WTC11 (cell line): Measurements from ENCODE around the gene ZKSCAN8. TPM values are rescaled to one million over a fixed set of nuclear protein-coding genes. Genes with fewer than 3 reads are reported as not detected.

Source experiments
- ATAC-seq: fragments of 200-7000 bp; cut with Tn5 transposase; 2 replicates; pipeline ENCODE4 v1.10.0; 2021; ENCODE audit warnings: mild to moderate bottlenecking, moderate library complexity
- CTCF ChIA-PET: fragments of 300-600 bp; sonication (Branson Sonifier 250); formaldehyde crosslinking; loops from one replicate; lab custom pipeline; 2021; ENCODE audit warnings: antibody characterized with exemption; lab: Charles Lee
- POLR2A ChIA-PET: fragments of 350-600 bp; sonication (Branson Sonifier 250); formaldehyde crosslinking; loops from one replicate; lab custom pipeline; 2021; ENCODE audit warnings: antibody characterized with exemption; lab: Charles Lee
- DNase-seq: peaks from one replicate; pipeline ENCODE4 v3.0.0; 2021; ENCODE audit warnings: low spot score
- H3K27ac Mint-ChIP-seq: 2 replicates; pipeline ENCODE4 v1.8.0; 2021; ENCODE audit warnings: mixed read lengths
- H3K27me3 Mint-ChIP-seq: 2 replicates; pipeline ENCODE4 v1.8.0; 2021; ENCODE audit warnings: low read depth, mild to moderate bottlenecking, moderate library complexity, mixed read lengths
- H3K36me3 Mint-ChIP-seq: 2 replicates; pipeline ENCODE4 v1.8.0; 2021; ENCODE audit warnings: mixed read lengths
- H3K4me1 Mint-ChIP-seq: 2 replicates; pipeline ENCODE4 v1.8.0; 2022; ENCODE audit warnings: mixed read lengths
- H3K4me3 Mint-ChIP-seq: 2 replicates; pipeline ENCODE4 v1.8.0; 2021; ENCODE audit warnings: mild to moderate bottlenecking, moderate library complexity, mixed read lengths
- H3K9me3 Mint-ChIP-seq: 2 replicates; pipeline ENCODE4 v1.8.0; 2021; ENCODE audit warnings: mixed read lengths
- CREB1 ChIP-seq: sonication (generic); formaldehyde crosslinking; IDR thresholded peaks from 2 replicates; pipeline ENCODE4 v1.8.0; 2023; ENCODE audit warnings: mild to moderate bottlenecking, missing genetic modification reagents
- MXD4 ChIP-seq: fragments of 250-450 bp; sonication (Bioruptor Pico); IDR thresholded peaks from 2 replicates; pipeline ENCODE4 v1.8.0; 2021; ENCODE audit warnings: mild to moderate bottlenecking, moderate library complexity, borderline replicate concordance
- RORB ChIP-seq: fragments of 250-450 bp; sonication (Bioruptor Pico); IDR thresholded peaks from 2 replicates; pipeline ENCODE4 v1.9.0; 2021; ENCODE audit warnings: mild to moderate bottlenecking
- SMAD3 ChIP-seq: sonication (generic); formaldehyde crosslinking; IDR thresholded peaks from 2 replicates; pipeline ENCODE4 v1.8.0; 2022; ENCODE audit warnings: missing genetic modification reagents, mild to moderate bottlenecking, borderline replicate concordance
- SOX15 ChIP-seq: fragments of 250-450 bp; sonication (Bioruptor Pico); IDR thresholded peaks from 2 replicates; pipeline ENCODE4 v1.9.0; 2021; ENCODE audit warnings: mild to moderate bottlenecking
- SP1 ChIP-seq: sonication (generic); formaldehyde crosslinking; conservative IDR thresholded peaks from 2 replicates; pipeline ENCODE4 v1.8.1; 2022; ENCODE audit warnings: missing genetic modification reagents
- ZBTB21 ChIP-seq: sonication (generic); formaldehyde crosslinking; IDR thresholded peaks from 2 replicates; pipeline ENCODE4 v1.8.1; 2023; ENCODE audit warnings: mild to moderate bottlenecking, missing genetic modification reagents, borderline replicate concordance
- ZNF263 ChIP-seq: sonication (generic); formaldehyde crosslinking; IDR thresholded peaks from 2 replicates; pipeline ENCODE4 v1.8.1; 2022; ENCODE audit warnings: low read depth, mild to moderate bottlenecking, moderate library complexity, missing genetic modification reagents
- total RNA-seq: library from RNA; stranded (reverse); gene quantifications from 3 replicates; pipeline ENCODE4 v1.2.3, GENCODE V29; 2021
- TF ChIP-seq, protein P1 (sequence below): sonication (generic); formaldehyde crosslinking; IDR thresholded peaks from 2 replicates; pipeline ENCODE4 v1.8.1; 2022; ENCODE audit warnings: low read depth, missing genetic modification reagents, borderline replicate concordance
- TF ChIP-seq, protein P2 (sequence below): fragments of 250-450 bp; sonication (Bioruptor Pico); IDR thresholded peaks from 2 replicates; pipeline ENCODE4 v1.8.0; 2021; ENCODE audit warnings: mild to moderate bottlenecking
- TF ChIP-seq, protein P3 (sequence below): sonication (generic); formaldehyde crosslinking; IDR thresholded peaks from 2 replicates; pipeline ENCODE4 v1.8.0; 2023; ENCODE audit warnings: missing genetic modification reagents
- TF ChIP-seq, protein P4 (sequence below): fragments of 250-450 bp; sonication (Bioruptor Pico); IDR thresholded peaks from 2 replicates; pipeline ENCODE4 v1.9.0; 2021; ENCODE audit warnings: mild to moderate bottlenecking
- TF ChIP-seq, protein P5 (sequence below): sonication (generic); formaldehyde crosslinking; IDR thresholded peaks from 2 replicates; pipeline ENCODE4 v1.8.1; 2022; ENCODE audit warnings: mild to moderate bottlenecking, missing genetic modification reagents, moderate library complexity, borderline replicate concordance
- TF ChIP-seq, protein P6 (sequence below): sonication (generic); formaldehyde crosslinking; IDR thresholded peaks from 2 replicates; pipeline ENCODE4 v1.8.1; 2023; ENCODE audit warnings: mild to moderate bottlenecking, missing genetic modification reagents, borderline replicate concordance
- TF ChIP-seq, protein P7 (sequence below): sonication (generic); formaldehyde crosslinking; IDR thresholded peaks from 2 replicates; pipeline ENCODE4 v1.8.1; 2023; ENCODE audit warnings: mild to moderate bottlenecking, missing genetic modification reagents

ZKSCAN8 gene
- total RNA-seq, 1 experiment from 2014 or later = 21.7 TPM

DNA sequence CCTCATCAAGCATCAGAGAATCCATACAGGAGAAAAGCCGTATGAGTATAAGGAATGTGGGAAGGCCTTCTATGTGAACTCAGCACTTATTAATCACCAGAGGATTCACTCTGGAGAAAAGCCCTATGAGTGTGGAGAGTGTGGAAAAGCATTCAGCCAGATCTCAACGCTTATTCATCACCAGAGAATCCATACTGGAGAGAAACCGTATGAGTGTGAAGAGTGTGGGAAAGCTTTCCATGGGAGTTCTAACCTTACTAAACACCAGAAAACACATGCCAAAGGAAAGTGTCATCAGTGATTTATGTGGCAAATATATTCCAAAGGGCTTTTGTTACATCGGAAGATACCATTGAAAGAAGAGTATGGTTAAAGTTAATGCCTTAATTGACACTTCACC lies 25.4 kb downstream of the ZKSCAN8 start (continued):
- TF ChIP-seq, protein P1, sequence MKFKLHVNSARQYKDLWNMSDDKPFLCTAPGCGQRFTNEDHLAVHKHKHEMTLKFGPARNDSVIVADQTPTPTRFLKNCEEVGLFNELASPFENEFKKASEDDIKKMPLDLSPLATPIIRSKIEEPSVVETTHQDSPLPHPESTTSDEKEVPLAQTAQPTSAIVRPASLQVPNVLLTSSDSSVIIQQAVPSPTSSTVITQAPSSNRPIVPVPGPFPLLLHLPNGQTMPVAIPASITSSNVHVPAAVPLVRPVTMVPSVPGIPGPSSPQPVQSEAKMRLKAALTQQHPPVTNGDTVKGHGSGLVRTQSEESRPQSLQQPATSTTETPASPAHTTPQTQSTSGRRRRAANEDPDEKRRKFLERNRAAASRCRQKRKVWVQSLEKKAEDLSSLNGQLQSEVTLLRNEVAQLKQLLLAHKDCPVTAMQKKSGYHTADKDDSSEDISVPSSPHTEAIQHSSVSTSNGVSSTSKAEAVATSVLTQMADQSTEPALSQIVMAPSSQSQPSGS (CRISPR knock-in tag) = no peak
- no peak for TF ChIP-seq RORB (CRISPR knock-in tag)
- TF ChIP-seq, protein P2, sequence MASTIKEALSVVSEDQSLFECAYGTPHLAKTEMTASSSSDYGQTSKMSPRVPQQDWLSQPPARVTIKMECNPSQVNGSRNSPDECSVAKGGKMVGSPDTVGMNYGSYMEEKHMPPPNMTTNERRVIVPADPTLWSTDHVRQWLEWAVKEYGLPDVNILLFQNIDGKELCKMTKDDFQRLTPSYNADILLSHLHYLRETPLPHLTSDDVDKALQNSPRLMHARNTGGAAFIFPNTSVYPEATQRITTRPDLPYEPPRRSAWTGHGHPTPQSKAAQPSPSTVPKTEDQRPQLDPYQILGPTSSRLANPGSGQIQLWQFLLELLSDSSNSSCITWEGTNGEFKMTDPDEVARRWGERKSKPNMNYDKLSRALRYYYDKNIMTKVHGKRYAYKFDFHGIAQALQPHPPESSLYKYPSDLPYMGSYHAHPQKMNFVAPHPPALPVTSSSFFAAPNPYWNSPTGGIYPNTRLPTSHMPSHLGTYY (CRISPR knock-in tag) = no peak
- TF ChIP-seq, protein P3, sequence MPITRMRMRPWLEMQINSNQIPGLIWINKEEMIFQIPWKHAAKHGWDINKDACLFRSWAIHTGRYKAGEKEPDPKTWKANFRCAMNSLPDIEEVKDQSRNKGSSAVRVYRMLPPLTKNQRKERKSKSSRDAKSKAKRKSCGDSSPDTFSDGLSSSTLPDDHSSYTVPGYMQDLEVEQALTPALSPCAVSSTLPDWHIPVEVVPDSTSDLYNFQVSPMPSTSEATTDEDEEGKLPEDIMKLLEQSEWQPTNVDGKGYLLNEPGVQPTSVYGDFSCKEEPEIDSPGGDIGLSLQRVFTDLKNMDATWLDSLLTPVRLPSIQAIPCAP (CRISPR knock-in tag) = no peak
- TF ChIP-seq SP1 (CRISPR knock-in tag) = no peak
- no peak for TF ChIP-seq CREB1 (CRISPR knock-in tag)
- TF ChIP-seq, protein P4, sequence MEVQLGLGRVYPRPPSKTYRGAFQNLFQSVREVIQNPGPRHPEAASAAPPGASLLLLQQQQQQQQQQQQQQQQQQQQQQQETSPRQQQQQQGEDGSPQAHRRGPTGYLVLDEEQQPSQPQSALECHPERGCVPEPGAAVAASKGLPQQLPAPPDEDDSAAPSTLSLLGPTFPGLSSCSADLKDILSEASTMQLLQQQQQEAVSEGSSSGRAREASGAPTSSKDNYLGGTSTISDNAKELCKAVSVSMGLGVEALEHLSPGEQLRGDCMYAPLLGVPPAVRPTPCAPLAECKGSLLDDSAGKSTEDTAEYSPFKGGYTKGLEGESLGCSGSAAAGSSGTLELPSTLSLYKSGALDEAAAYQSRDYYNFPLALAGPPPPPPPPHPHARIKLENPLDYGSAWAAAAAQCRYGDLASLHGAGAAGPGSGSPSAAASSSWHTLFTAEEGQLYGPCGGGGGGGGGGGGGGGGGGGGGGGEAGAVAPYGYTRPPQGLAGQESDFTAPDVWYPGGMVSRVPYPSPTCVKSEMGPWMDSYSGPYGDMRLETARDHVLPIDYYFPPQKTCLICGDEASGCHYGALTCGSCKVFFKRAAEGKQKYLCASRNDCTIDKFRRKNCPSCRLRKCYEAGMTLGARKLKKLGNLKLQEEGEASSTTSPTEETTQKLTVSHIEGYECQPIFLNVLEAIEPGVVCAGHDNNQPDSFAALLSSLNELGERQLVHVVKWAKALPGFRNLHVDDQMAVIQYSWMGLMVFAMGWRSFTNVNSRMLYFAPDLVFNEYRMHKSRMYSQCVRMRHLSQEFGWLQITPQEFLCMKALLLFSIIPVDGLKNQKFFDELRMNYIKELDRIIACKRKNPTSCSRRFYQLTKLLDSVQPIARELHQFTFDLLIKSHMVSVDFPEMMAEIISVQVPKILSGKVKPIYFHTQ (CRISPR knock-in tag) = no peak
- TF ChIP-seq, protein P5, sequence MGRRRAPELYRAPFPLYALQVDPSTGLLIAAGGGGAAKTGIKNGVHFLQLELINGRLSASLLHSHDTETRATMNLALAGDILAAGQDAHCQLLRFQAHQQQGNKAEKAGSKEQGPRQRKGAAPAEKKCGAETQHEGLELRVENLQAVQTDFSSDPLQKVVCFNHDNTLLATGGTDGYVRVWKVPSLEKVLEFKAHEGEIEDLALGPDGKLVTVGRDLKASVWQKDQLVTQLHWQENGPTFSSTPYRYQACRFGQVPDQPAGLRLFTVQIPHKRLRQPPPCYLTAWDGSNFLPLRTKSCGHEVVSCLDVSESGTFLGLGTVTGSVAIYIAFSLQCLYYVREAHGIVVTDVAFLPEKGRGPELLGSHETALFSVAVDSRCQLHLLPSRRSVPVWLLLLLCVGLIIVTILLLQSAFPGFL (CRISPR knock-in tag) = no peak
- TF ChIP-seq, protein P6, sequence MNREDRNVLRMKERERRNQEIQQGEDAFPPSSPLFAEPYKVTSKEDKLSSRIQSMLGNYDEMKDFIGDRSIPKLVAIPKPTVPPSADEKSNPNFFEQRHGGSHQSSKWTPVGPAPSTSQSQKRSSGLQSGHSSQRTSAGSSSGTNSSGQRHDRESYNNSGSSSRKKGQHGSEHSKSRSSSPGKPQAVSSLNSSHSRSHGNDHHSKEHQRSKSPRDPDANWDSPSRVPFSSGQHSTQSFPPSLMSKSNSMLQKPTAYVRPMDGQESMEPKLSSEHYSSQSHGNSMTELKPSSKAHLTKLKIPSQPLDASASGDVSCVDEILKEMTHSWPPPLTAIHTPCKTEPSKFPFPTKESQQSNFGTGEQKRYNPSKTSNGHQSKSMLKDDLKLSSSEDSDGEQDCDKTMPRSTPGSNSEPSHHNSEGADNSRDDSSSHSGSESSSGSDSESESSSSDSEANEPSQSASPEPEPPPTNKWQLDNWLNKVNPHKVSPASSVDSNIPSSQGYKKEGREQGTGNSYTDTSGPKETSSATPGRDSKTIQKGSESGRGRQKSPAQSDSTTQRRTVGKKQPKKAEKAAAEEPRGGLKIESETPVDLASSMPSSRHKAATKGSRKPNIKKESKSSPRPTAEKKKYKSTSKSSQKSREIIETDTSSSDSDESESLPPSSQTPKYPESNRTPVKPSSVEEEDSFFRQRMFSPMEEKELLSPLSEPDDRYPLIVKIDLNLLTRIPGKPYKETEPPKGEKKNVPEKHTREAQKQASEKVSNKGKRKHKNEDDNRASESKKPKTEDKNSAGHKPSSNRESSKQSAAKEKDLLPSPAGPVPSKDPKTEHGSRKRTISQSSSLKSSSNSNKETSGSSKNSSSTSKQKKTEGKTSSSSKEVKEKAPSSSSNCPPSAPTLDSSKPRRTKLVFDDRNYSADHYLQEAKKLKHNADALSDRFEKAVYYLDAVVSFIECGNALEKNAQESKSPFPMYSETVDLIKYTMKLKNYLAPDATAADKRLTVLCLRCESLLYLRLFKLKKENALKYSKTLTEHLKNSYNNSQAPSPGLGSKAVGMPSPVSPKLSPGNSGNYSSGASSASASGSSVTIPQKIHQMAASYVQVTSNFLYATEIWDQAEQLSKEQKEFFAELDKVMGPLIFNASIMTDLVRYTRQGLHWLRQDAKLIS (CRISPR knock-in tag) = no peak
- TF ChIP-seq SMAD3 (CRISPR knock-in tag) = no peak

DNA sequence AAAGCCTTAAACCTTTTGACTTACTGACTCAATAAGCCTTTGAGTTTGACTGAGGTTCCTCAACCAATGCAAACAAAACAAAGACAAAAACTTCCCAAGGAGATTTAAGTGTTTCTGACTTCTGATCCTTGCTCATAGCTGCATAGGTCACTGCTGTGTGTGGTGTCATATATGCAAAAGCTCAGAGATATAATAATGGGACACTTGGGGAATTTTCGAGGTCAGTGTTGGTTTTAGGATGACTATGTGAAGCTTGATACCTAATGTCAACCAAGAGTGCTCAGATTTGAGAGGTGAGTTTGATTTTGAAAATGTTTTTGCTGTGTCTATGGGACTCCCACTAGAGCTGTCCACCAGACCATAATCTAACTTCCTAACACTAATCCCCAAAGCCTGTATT lies 26.2 kb downstream of the ZKSCAN8 start:
- no peak overlapping the region for H3K27ac Mint-ChIP-seq
- no peaks in the 10 kb centered on the region for H3K4me1 Mint-ChIP-seq
- TF ChIP-seq SP1 (CRISPR knock-in tag) = no peak
- TF ChIP-seq ZNF263 (CRISPR knock-in tag) = no peak
- TF ChIP-seq ZBTB21 (CRISPR knock-in tag) = no peak
- TF ChIP-seq SOX15 (CRISPR knock-in tag) = no peak
- TF ChIP-seq MXD4 (CRISPR knock-in tag) = no peak
- TF ChIP-seq, protein P7, sequence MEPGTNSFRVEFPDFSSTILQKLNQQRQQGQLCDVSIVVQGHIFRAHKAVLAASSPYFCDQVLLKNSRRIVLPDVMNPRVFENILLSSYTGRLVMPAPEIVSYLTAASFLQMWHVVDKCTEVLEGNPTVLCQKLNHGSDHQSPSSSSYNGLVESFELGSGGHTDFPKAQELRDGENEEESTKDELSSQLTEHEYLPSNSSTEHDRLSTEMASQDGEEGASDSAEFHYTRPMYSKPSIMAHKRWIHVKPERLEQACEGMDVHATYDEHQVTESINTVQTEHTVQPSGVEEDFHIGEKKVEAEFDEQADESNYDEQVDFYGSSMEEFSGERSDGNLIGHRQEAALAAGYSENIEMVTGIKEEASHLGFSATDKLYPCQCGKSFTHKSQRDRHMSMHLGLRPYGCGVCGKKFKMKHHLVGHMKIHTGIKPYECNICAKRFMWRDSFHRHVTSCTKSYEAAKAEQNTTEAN (CRISPR knock-in tag) = no peak
- H3K27me3 Mint-ChIP-seq = peaks cover 80% of the 10 kb centered on the region
- no peak for ATAC-seq
- ChIA-PET POLR2A (no interaction called here), CTCF (no interaction called here)
- H3K36me3 Mint-ChIP-seq = no peaks in the 10 kb centered on the region
- H3K9me3 Mint-ChIP-seq = no peaks in the 10 kb centered on the region
- no peak overlapping the region for H3K4me3 Mint-ChIP-seq
- no peak for DNase-seq
